Uterus (tissue), 4 donors: ENCODE measurements around the gene DENND5B. TPM values are rescaled to one million over a fixed set of nuclear protein-coding genes. Genes with fewer than 3 reads are reported as not detected.
A peak's percentile ranks its signal among the peaks of the same experiment; 100 is the strongest.

Experiments used
- DNase-seq, 2 donors: peaks; one replicate each; pipeline ENCODE4 v3.0.0-alpha.2; 2019 to 2020
- H3K27ac ChIP-seq, 2 donors: fragments of 200-600 bp; sonication (generic); 1 replicate in 1 of 2; 2 replicates in 1 of 2; pipeline ENCODE4 v1.5.1; 2016 to 2018
- H3K27me3 ChIP-seq, 2 donors: fragments of 200-600 bp; sonication (generic); one replicate each; pipeline ENCODE4 v1.5.1; 2018 to 2019; ENCODE audit warnings: control low read depth in 1 of 2
- H3K36me3 ChIP-seq, 2 donors: fragments of 200-600 bp; sonication (generic); one replicate each; pipeline ENCODE4 v1.5.1; 2019; ENCODE audit warnings: control low read depth in 1 of 2
- H3K4me1 ChIP-seq, 2 donors: fragments of 200-600 bp; sonication (generic); one replicate each; pipeline ENCODE4 v1.5.1; 2018 to 2019; ENCODE audit warnings: control low read depth in 1 of 2
- H3K4me3 ChIP-seq, 2 donors: fragments of 200-600 bp; sonication (generic); 1 replicate in 1 of 2; 2 replicates in 1 of 2; pipeline ENCODE4 v1.5.1; 2018 to 2019; ENCODE audit warnings: mild to moderate bottlenecking in 1 of 2
- H3K9me3 ChIP-seq, 2 donors: fragments of 200-600 bp; sonication (generic); one replicate each; pipeline ENCODE4 v1.5.1; 2019; ENCODE audit warnings: control low read depth in 1 of 2
- POLR2A ChIP-seq, 2 donors: fragments of 450-650 bp; IDR thresholded peaks; one replicate each; pipeline ENCODE4 v1.6.1; 2016; ENCODE audit warnings: antibody characterized with exemption in 2 of 2, mild to moderate bottlenecking in 1 of 2, moderate library complexity in 1 of 2
- intact Hi-C: fragments of 100-400 bp; cut with DNase I; formaldehyde crosslinking; loops from one replicate; pipeline ENCODE4 v1.15.1; 2023; ENCODE audit warnings: low total_unique reads
- total RNA-seq, 4 donors: library from RNA; depleted of rRNA in 3 of 4; stranded (reverse); fragments of >200 nt in 3 of 4; gene quantifications; one replicate each; pipeline versions ENCODE4 v1.1.0 to v1.2.4, GENCODE V29; 2014 to 2023
- TF ChIP-seq, protein P1 (sequence below), 4 experiments: fragments of 200-600 bp in 2 of 4; fragments of 450-650 bp in 2 of 4; sonication (generic) in 2 of 4; IDR thresholded peaks; one replicate each; pipeline ENCODE4 v1.5.1; 2016 to 2019; ENCODE audit warnings: antibody characterized with exemption in 4 of 4, mild to moderate bottlenecking in 2 of 4, moderate library complexity in 1 of 4
- donor health status: DM: yes; HTN: yes; CAD: no.

DENND5B gene
- total RNA-seq, 4 donors from 2014 or later, result 14.4 to 37.0 (median 26.5) TPM

DNA sequence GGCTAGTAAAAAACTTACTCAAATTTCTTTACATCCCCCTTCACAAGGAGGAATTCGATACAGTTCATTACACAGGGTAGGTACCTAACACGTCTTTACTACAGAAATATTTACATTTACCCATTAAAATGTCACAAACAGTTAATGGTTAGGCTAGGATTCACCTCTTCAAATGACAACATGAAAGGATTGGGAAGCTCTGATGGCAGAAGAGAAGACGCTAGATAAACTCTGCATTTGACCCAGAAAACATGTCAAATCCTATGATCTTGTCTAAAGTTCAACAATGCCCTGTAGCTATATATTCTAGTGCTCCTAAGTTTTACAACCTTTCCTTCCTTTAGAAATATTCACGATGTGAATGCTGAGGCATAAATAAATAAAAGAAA lies 64.8 kb downstream of the DENND5B start:
- no peaks in the 10 kb centered on the region for H3K36me3 ChIP-seq
- no peak overlapping the region for H3K27ac ChIP-seq
- H3K4me3 ChIP-seq, result no peak overlapping the region
- no peak for DNase-seq
- no peaks in the 10 kb centered on the region for H3K27me3 ChIP-seq
- H3K9me3 ChIP-seq, result no peaks in the 10 kb centered on the region
- TF ChIP-seq POLR2A (IDR thresholded peaks at IDR 0.05), result no peak
- TF ChIP-seq, protein P1, sequence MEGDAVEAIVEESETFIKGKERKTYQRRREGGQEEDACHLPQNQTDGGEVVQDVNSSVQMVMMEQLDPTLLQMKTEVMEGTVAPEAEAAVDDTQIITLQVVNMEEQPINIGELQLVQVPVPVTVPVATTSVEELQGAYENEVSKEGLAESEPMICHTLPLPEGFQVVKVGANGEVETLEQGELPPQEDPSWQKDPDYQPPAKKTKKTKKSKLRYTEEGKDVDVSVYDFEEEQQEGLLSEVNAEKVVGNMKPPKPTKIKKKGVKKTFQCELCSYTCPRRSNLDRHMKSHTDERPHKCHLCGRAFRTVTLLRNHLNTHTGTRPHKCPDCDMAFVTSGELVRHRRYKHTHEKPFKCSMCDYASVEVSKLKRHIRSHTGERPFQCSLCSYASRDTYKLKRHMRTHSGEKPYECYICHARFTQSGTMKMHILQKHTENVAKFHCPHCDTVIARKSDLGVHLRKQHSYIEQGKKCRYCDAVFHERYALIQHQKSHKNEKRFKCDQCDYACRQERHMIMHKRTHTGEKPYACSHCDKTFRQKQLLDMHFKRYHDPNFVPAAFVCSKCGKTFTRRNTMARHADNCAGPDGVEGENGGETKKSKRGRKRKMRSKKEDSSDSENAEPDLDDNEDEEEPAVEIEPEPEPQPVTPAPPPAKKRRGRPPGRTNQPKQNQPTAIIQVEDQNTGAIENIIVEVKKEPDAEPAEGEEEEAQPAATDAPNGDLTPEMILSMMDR (IDR thresholded peaks at IDR 0.05), result no peak
- H3K4me1 ChIP-seq, result no peaks in the 10 kb centered on the region
- intact Hi-C loops, result no loop called here

DNA sequence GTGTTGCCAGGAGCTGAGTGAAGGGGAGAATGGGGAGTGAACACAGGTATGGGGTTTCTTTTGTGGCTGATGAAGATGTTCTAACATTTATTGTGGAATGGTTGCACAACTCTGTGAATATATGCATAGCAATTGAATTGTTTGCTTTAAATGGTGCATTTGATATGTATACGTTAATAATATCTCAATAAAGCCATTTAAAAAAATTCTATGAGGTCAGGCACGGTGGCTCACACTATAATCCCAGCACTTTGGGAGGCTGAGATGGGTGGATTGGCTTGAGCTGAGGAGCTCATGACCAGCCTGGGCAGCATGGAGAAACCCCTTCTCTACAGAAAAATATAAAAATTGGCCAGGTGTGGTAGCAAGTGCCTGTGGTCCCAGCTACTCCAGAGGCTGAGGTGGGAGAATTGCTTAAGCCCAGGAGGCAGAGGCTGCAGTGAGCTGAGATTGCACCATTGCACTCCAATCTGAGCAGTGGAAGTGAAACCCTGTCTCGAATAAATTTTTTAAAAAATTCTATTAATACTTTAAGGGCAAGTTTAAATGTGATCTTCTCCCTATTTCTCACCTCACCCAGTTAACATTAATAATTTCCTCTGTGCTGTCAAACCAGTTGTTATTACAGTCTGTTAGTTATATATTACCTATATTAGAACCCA lies 65.3 kb downstream of the DENND5B start:
- Histone ChIP-seq H3K4me3 (no peak overlapping the region), H3K27ac (no peak overlapping the region), H3K36me3 (no peaks in the 10 kb centered on the region), H3K4me1 (no peaks in the 10 kb centered on the region), H3K9me3 (no peaks in the 10 kb centered on the region), H3K27me3 (no peaks in the 10 kb centered on the region)
- no peak for DNase-seq
- intact Hi-C loops, result no loop called here
- TF ChIP-seq POLR2A (IDR thresholded peaks at IDR 0.05), result no peak
- TF ChIP-seq, protein P1 (IDR thresholded peaks at IDR 0.05), result no peak

DNA sequence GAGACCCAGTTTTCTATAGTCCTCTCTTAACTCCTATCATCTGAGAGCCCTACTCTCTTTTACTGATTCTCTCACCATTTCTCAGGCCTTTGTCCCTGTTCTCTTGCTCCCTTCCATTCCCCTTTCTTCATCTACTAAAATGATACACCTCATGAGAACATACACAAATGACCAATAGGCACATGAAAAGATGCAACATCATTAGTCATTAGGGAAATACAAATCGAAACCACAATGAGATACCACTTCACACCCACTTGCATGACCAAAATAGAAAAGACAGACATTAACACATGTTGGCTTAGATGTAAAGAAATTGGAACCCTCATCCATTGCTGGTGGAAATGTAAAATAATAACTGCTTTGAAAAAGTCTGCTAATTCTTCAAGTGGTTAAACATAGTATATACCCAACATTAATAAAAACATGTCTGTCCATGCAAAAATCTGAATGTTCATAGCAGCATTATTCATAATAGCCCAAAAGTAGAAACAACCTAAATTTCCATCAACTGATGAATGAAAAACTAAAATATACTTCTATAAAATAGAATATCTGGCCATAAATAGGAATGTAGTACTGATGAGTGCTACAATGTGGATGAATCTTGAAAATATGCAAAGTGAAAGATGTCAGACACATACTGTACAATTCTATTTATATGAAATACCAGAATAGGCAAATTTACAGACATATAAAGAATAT lies 66.0 kb downstream of the DENND5B start:
- H3K27me3 ChIP-seq, result no peaks in the 10 kb centered on the region
- no peaks in the 10 kb centered on the region for H3K9me3 ChIP-seq
- no peak overlapping the region for H3K27ac ChIP-seq
- intact Hi-C loops, result no loop called here
- no peak for DNase-seq
- TF ChIP-seq POLR2A (IDR thresholded peaks at IDR 0.05), result no peak
- TF ChIP-seq, protein P1 (IDR thresholded peaks at IDR 0.05), result no peak
- H3K4me3 ChIP-seq, result no peak overlapping the region
- no peaks in the 10 kb centered on the region for H3K4me1 ChIP-seq
- no peaks in the 10 kb centered on the region for H3K36me3 ChIP-seq

DNA sequence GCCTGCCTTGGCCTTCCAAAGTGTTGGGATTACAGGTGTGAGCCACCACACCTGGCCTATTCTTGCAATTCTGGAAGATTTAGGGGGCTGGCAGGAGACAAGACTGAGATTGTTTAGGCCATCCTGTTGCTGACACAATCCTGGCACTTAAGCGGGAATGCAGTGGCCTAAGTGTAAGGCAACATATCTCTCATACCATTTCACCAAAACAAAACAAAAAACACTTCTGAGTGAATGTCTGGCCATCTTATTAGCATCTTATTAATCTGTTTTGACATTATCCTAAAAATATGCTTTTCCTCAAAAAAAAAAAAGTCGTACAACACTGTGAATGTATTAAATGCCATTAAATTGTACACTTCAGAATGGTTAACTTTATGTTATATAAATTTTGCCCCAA lies 67.6 kb downstream of the DENND5B start:
- no peaks in the 10 kb centered on the region for H3K36me3 ChIP-seq
- TF ChIP-seq, protein P1 (IDR thresholded peaks at IDR 0.05), result no peak
- TF ChIP-seq POLR2A (IDR thresholded peaks at IDR 0.05), result no peak

DNA sequence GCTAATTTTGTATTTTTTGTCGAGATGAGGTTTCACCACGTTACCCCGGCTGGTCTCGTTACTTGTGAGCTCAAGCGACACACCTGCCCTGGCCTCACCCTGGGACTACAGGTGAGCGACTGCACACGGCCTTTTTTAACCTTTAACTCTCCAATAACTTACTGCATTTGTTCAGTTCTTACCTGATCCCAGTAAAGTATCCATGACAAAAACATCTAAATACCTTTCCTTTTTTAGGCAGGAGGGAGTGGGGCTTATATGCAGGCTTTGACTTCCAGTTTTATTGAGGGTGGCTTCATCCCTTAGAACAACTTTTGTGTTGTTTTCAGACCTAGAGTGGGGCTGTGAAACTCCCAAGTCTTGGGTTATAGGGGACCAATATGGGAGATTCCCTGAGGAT lies 68.3 kb downstream of the DENND5B start:
- Histone ChIP-seq H3K27ac (peak overlapping the region in 1 of 2 donors; percentile 39), H3K27me3 (no peaks in the 10 kb centered on the region), H3K36me3 (no peaks in the 10 kb centered on the region), H3K4me1 (peaks cover 0 to 4% of the 10 kb centered on the region in 2 donors), H3K9me3 (no peaks in the 10 kb centered on the region), H3K4me3 (no peak overlapping the region)
- intact Hi-C loops, result no loop called here
- TF ChIP-seq, protein P1 (IDR thresholded peaks at IDR 0.05), result no peak
- TF ChIP-seq POLR2A (IDR thresholded peaks at IDR 0.05), result no peak
- DNase-seq, result no peak

More for the DNA sequence above, 67.6 kb downstream of the DENND5B start:
- no peak overlapping the region for H3K4me3 ChIP-seq
- H3K4me1 ChIP-seq, result peaks cover 0 to 4% of the 10 kb centered on the region in 2 donors
- no peaks in the 10 kb centered on the region for H3K27me3 ChIP-seq
- intact Hi-C loops, result no loop called here
- no peaks in the 10 kb centered on the region for H3K9me3 ChIP-seq
- no peak for DNase-seq
- H3K27ac ChIP-seq, result no peak overlapping the region
